GM21381 (cell line): Measurements from ENCODE around the gene PROZ.

Experiments used
- ATAC-seq: cut with Tn5 transposase; IDR thresholded peaks from one replicate; pipeline ENCODE4 v1.9.1; 2021; ENCODE audit warnings: mild to moderate bottlenecking, moderate library complexity; ENCODE audit not compliant: unreplicated experiment

Gene PROZ

GRCh38 chr13:113119166-113119821 lies 39.2 kb upstream of the PROZ start:
- no peak for ATAC-seq

GRCh38 chr13:113119822-113120189 lies 38.6 kb upstream of the PROZ start:
- no peak for ATAC-seq

DNA sequence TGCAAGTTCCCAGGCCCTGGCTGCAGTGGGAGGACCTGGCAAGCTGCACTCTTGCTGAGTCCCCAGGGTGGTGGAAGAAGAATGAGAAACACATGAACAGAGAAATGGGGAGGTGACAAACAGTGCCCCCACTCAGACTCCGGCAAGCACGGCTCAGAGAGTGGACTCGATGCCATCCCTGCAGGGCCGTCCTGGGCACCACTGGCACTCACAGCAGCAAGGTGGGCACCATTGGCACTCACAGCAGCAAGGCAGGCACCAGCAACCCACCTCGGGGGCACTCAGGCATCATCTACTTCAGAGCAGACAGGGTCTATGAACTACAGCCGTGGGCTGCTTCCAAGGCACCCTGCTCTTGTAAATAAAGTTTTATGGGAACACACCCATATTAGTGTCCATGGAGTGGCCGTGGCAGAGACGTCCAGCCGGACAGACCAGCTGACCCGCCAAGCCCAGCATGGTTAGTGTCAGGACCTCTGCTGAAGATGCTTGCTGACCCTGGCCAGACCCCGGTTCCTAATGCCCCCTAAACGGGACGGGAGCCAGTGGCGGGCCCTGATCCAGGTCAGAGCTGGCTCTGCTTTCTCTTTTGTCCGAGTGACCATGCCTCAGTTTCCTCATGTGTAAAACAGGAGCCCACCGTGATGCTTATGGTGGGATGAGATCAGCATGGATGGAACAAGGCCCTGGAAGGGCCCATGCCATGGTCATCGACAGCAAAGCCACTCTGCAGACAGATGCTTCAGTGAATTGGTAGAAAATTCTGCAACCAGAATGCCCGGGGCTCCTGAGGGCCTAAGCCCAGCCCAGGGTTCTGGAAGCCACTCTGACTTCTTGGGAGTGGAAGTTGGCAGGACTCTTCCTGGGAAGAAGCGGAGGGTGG lies 37.9 kb upstream of the PROZ start:
- ATAC-seq: no peak

- no peak for ATAC-seq
Measured at GRCh38 chr13:113121183-113121927, 37.1 kb upstream of the PROZ start.

GRCh38 chr13:113121928-113122471 lies 36.4 kb upstream of the PROZ start:
- ATAC-seq: no peak

- ATAC-seq: no peak
Measured at GRCh38 chr13:113122550-113123225, 35.8 kb upstream of the PROZ start, which contains the start of gene F10. Gene F10 (plus strand): TSS chr13:113122799. CDS start chr13:113122856, 57 bp downstream.

DNA sequence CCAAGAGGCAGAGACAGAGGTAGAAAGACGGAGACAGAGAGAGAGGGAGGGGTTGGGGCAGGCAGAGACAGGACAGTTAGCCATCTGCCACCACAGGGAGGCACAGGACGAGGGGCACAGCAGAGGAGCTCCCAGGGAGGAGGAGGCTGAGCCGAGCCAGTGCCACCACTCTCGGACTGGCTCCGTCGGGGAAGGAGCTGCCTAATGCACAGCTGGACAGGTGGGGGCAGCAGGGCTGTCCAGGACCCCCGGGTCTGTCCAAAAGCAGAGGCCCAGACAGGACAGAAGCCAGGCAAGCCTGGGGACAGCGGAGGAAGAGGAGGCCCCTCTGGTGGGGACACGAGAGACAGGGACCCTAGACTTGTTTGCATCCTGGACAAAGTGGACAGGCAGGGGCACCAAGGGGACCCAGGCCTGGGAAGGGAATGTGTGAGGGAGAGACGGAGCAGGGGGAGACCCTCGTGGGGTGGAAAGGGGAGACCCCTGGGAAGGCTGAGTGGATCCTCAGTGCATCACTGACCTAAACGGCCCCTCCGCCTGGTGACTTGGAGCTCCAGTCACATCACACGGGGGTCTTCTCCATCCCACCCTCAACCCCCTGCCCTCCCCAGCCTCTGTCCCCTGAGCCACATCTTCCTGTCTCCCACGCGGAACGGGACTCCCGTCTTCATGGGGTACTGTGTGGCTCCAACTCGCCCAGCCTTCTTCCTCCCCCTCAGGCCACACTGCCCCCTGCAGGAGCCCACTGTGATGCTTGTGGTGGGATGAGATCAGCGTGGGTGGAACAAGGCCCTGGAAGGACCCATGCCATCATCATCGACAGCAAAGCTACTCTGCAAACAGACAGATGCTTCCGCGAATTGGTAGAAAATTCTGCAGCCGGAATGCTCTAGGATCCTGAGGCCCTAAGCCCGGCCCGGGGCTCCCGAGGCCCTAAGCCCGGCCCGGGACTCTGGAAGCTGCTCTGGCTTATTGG lies 34.9 kb upstream of the PROZ start:
- no peak for ATAC-seq

DNA sequence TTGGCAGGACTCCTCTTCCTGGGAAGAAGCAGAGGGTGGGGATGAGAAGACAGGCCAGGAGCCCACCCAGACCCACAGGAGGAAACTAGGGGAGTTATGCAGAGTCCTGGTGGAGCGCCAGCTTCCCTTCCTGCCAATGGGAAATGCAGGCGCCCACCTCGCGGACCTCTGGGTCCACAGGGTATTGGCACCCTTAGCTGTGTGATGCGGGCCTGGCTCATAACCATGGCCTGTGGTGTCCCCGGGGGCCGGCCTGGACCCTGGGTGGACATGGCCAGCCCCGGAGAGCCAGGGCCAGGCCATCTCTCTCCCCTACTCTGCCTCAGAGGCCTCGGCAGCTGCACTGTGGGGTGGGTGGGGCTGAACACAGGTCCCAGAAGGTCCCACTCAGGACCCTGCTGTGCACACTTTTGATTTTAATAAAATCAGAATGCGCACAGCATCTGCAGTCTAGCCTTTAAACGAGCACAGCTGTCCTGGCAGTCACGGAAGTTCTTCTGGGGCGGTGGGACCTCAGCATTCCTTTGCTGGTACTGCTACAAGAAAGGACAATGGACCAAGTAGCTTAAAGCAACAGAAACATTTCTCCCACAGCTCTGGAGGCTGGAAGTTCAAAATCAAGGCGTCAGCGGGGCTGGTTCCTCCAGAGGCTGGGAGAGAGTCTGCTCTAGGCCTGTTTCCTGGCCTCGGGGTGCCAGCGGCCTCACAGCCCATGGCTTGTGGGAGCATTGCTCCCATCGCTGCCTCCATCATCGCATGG lies 34.1 kb upstream of the PROZ start:
- no peak for ATAC-seq

DNA sequence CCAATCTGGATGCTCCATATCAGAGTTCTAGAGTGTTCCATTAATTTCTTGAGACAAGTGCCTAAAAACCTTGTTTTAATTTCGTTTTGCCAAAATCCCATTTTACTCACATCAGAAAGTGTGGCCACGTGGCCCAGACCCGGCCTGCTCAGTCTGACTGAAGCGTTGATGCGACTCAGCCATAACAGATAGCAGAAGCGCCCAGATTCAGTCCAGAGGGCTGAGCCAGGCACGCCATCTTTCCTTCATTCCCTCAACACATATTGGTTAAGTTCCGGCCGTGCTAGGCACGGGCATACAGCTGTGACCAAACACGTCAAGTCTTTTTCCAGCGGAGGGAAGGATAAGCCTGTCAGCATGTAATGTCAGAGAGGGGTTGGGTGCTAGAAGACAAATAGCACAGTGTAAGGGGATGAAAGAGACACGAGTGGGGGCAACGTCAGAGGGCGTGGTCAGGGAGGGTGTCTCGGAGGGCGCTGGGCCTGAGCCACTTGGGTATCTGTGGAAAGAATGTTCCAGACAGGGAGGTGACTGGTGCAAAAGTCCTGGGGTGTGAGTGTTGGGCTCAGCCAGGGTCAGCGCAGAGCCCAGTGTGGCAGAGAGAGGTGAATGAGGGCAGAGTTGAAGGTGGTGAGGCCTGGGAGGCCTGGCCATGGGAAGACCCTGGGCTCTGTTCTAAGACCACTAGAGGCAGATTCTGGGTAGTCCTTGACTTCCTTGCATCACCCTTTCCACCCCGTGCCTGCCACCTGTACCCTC lies 32.8 kb upstream of the PROZ start:
- ATAC-seq: no peak

DNA sequence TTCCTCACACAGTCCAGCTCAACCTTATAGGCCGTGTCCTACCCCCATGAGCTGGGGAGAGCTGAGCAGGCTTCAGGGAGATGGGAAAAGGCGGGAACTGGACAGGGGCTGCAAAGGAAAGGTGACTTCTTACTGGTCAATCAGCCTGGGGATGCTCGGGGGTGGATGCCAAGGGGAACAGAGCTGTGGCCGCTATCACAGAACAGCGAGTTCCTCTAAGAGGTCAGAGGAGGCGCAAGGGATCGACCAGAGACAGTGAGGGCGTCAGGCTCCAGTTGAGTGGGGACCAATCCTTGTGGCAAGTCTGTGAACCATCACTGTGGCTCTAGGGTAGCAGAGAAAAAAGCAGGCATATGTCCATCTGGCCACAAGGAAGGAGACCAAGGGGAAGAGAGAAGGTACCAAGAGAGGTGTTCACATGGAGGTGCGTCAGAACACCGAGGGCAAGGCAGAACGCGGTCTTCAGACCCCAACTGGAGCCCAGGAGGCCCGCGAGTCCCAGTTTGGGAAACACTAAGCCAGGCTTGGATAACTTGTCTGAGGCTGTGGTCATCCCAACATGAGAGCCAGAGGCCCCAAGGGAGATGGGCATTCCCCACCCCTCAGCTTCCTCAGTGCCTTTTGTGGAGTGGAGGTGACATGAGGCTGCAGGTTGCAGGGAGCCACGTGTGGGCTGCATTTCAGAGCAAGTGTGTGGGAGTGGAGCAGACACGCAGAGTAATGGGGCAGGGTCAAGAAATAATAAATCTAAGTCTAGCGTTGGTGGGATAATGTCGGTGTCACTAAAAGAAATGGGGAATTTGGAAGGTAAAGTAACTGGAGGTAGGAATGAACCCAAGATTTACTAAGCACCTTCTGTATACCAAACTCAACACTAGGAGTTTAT lies 31.9 kb upstream of the PROZ start:
- no peak for ATAC-seq

- no peak for ATAC-seq
Measured at GRCh38 chr13:113129480-113129879, 29.0 kb upstream of the PROZ start.

DNA sequence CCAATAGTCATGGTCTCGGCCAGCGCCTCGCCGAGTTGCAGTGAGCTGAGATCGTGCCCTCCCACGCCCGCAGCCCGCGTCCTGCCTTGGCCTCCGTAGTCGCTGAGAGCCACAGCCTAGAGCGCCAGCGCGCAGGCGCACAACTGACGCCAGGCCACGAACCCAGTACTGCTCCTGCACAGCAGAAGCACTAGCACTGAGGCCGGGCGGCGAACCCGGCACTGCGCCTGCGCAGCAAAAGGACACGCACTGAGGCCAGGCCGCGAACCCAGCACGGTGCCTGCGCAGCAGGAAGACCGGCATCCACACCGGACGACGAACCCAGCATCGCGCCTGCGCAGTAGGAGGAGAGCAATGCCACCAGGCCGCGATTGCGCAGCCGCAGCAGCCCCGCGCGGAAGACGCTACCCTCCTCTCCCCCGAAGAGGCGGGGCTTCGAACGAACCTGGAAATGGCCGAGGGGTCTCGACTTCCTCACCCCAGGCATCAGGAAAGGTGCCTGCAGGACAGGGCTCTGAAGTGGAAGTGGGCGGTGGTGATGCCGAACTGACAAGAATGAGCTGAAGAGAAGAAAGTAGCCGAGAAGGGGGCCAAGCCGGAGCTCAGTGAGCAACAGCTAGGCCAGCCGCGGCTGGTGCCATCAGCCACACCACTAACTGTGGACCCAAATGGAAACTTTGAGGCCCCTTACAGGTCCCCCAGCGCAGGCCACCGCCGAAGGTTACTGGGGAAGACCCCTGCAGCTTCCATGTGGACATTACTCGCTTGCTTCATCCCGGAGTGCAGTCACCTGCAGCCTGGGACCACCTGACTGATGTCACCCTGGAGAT lies 28.3 kb upstream of the PROZ start:
- ATAC-seq: no peak

- no peak for ATAC-seq
Measured at GRCh38 chr13:113135281-113135760, 23.1 kb upstream of the PROZ start.

DNA sequence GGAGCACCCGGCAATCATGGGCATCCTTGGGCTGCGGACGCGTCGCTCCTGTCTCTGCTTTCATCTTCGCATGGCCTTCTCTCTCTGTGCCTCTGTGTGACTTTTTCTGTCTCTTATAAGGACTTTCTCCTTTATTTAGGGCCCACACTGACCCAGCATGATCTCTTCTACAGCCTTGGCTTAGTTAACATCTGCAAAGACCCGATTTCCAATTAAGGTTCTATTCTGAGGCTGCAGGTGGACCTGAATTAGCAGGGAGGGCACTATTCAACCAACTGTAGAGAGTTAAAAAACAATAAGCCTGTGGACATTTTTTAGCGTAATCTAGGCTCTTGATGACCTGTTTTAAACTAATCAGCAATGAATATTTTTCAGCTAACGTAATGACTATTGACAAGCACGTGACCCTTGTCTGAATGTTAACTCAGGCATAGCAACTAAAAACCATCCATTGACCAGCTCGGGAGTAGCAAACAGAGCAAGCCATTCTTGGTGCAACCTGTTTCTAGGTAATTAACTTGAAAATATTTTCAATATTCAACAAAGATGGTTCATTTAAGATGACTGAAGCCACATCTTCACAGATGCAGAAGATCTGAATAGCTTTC lies 20.7 kb upstream of the PROZ start:
- no peak for ATAC-seq

DNA sequence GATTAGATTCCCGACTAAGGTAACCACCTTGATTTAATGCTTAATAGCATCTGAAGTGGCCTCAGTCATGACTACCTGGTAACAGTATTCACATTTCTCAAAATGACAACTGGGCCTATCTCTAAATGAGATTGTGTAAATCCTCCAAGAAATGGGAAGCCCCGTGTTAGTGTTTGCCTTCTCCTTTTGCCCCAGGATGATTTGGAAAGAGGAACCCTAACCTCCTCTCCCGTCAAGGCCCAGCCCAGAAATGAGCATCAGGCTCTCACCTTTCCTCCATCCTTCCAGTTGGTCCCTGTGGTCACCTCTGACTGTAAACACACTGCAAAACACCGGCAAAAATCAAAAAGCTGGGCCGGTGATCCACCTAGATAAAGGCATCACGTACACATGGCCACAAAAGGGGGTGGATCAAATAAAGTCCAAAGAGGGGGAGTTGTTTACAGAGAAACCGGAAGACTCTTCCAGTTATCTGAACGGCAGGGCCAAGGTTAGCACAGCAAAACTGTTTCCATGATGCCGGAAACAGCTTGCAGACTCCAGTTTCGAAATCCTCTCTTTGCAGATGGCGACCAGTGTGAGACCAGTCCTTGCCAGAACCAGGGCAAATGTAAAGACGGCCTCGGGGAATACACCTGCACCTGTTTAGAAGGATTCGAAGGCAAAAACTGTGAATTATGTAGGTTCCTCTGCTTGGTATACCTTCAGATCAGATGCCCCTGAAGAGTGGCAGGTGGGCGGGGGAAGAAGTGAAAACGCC lies 19.5 kb upstream of the PROZ start:
- ATAC-seq: no peak
